SKM-1 (cell line): ENCODE data around the gene CARD18.

ENCODE experiments used
- DNase-seq: peaks from one replicate; lab custom pipeline; 2025; ENCODE audit not compliant: unreplicated experiment; lab: John Stamatoyannopoulos, UW

The CARD18 gene, protein sequence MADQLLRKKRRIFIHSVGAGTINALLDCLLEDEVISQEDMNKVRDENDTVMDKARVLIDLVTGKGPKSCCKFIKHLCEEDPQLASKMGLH

DNA sequence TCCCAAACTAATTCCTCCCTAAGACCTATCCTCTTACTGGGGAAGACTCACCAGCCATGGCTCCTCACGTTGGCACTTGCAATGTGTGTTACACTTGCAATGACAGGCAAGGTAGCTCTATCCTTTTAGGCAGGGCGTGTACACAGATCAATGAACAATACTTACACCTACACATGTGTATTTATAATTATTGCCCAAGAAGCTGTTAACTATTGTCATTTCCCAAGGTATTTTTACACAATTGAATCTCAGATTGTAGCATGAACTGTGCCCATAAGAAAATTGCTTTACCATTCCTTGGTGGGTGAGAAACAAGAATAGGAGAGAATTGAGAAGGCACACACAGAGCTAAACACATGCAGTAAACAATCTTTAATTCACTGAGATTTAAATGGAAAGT lies at the start of gene CARD18:
Gene CARD18 (minus strand): TSS at position 101 of the 400 bp plus-strand sequence. CDS start 43 bp downstream, at position 58.
- no peak for DNase-seq

DNA sequence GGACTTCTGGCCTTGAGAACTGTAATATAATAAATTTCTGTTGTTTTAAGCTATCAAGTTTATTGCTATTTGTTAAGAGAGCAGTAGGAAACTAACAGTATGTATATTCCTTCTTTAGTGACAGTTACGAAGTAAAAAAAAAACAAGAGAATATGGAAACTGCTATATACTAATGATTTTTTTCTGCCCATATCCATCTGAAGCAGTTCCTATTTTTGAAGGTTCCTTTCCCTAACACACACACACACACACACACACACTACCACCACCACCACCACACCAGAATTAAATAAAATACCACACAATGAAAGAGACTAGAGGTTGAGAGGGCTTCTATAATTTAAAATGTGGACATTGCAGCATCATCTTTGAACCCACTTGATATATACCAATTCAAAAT lies 44.4 kb upstream of the CARD18 start:
- DNase-seq, result no peak

DNA sequence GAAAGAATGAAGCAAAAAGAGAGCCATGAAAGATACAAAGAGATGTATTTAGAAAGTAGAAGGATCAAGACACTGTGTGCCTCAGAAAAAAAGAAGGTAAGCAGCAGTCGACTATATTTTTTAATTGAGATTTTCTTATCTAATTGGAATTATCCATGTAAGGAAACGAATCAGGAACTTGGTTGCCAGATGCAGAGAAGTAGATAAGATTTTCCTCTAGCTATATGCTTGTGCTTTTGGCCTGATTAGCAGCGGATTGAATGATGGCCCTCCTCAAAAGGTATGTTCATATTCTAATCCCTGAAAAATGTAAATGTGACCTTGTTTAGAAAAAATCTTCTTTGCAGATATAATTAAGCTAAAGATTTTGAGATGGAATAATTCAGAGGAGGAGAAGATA lies 43.9 kb upstream of the CARD18 start:
- DNase-seq, result no peak

DNA sequence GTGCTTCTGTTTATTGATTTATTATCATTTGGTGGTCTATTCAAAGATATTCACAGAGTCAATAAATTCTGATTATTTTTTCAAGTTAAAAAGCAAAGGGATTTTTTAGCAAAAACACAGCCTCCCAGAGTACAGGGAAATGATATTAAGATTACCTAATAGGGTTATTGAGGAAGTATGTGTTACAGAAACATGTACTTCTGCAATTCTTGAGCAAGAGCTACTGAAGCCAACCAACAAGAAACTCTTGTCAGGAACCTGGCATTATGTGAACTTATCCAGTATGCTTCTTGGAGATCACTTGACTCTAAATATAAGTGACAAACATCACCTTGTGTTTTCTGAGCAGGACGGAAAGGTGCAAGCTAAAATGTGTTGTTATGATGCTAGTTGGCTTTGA lies 42.0 kb upstream of the CARD18 start:
- DNase-seq, result peak; percentile 94

DNA sequence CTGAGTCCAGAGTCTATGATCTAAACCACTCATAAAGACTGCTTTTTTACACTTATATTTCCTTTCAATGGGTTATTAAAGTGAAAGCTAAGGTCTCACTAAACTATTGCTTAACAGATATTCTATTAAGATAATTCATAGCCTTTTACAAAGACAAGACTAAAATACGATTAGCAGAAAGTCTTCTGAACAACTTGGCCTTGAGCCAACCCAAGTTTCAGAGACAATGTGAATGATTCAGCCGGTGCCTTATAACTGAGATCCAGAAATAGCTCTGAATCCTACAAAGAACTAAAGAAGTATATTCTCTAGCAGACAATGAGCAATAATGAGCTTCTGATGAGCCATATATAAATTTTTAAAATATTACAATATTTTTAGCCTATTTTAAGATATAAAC lies 41.5 kb upstream of the CARD18 start:
- peak; percentile 35 for DNase-seq

DNA sequence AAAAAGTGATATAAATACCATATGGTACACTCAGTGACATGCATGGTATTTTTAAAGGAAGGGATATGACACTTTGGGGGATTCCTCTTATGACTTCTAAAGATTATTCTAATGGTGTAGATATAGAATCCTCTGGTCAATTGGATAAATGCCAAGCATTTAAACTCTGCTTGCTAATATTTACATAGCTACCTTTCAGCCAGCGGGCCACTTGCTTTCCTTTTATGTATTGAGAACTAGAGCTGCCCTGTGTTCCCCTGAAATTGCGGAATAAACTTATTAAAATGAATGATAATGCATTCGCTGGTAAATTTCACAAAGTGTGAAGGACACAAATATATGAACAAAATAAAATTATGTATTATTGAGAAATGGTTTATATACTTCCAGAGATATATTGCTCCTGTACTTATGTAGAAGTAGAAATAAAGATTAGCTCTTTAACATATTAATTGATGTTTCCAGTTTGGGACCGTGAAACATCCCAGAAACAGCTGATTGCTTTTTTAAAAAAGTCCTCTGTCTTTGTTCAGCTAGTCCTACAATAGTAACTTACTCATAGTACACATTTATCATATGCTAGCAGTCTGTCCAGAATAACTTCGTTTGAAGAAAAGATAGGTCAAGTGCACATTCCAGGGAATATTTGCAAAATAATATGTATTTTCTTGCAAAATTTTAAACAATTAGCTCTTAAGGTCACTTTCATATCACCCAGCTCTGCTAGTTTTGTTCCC lies 40.1 kb upstream of the CARD18 start:
- no peak for DNase-seq

DNA sequence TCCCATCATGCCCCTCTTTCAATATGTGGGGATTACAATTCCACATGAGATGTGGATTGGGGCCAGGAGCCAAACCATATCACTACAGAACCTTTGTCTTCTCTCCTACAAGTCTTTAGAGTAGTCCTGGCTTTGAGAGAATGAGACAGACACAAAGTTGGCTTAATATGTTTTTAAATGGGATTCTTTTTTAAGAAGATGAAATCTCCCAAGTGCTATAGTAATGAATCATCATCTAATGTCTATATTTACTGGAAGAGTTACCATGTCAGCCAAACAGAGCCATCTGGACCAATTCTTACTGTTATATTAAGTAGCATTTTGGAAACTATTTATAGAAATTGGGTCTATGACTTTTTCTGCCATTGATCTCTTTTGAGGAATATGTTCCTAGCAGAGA lies 38.1 kb upstream of the CARD18 start:
- DNase-seq, result no peak

DNA sequence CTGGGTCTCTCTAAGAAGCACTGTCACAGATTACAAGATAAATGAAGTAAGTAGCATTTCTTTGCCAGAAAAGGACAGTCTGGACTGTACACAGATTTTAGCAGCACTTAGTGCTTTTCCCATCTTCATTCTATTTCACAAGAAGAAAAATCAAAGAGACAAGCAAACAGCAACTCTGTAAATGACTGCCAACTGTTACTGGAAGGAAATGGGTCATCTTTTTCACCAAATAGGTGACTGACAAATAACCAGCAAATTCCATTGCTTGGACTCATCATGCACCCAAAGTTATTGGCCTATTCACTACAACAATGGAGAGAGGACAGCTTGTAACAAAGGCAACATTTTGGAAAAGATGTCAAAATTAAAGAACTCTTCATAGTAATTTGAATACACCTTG lies 28.9 kb upstream of the CARD18 start:
- no peak for DNase-seq

DNA sequence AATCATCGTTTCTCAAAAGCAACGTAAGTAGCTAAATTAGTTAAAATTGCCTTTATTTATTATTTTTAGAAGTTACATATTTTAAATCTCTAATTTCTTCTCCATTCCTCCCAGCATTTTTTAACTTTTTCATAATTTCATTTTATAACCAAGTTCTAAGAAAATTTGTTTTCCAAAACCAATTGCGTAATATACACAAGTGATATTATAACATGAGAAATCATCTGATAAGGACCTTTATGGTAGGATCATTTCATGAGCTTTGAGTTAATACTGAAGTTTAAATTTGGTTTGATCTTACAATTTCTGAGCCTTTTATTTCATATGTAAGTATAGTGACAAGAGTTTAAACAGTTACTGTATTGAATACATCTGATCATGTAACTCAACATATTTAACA lies 27.7 kb upstream of the CARD18 start:
- DNase-seq, result no peak

DNA sequence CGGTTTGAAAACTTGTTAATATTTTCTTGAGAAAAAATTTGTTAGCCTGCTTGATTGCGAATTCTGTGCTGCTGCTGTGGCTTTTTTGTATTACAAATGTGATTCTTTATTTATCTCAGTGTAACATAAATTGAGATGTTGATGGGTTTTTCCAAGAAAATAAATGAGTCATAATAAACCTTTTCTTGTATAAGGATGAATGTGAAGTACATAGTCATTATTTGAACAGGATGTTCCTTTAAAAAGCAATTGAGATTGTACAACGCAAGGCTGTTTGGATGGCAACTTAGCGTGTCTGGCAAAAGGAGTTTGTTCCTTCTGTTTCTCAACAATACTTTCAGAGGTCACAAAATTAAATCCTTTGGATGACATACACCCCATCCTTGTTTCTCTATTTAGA lies 24.6 kb upstream of the CARD18 start:
- DNase-seq, result no peak

DNA sequence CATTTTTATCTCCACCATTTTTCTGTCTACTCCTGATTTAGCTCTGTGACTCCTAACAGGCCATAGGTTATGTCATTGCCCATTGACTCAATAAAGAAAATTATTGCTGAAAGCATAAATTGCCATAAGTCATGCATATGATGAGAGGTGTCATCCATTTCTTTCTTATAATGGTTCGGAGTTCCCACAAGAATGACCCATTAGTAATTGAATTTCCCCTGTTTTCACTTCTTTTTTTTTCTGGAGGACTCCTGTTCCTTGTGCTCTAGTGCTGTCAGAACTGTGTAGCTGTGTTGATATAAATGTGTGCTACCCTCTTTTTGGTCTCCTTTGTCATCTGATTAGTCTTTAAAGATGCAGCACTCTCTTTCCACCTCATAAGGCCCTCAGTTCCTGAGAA lies 22.9 kb upstream of the CARD18 start:
- DNase-seq, result no peak

DNA sequence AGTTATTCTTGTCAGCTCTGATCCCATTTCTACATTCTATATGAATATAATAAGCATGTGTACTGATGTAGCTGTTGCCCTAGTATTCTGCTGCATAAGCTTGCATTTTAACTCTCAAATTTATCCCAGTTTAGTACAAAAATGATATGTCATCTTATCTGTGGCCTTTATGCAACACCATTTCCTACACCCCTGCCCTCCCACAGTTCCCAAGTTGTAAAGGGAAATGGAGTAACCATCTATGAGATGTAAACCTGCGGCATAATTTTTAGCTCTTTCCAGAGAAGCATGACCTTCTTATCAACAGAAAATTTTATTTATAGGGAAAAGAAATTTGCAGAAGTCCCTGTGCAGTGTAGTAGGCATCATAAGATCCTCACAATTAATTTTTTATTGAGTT lies 18.9 kb upstream of the CARD18 start:
- no peak for DNase-seq

DNA sequence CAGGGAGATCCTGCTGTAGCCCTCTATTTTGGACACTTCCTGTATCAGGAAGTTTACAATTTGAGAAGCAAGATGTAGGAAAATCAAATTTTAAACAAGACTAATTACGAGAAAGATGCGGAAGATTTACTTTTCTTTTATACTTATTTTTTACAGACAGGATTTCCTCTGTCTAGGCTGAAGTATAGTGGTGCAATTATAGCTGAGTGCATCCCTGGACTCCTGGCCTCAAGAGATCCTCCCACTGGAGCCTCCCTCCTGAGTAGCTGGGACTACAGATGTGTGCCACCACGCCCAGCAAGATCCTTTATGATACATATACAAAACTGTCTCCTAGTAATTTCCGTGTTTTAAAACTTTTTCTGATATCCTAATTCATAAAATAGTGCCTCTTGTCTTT lies 17.2 kb upstream of the CARD18 start:
- DNase-seq, result no peak

DNA sequence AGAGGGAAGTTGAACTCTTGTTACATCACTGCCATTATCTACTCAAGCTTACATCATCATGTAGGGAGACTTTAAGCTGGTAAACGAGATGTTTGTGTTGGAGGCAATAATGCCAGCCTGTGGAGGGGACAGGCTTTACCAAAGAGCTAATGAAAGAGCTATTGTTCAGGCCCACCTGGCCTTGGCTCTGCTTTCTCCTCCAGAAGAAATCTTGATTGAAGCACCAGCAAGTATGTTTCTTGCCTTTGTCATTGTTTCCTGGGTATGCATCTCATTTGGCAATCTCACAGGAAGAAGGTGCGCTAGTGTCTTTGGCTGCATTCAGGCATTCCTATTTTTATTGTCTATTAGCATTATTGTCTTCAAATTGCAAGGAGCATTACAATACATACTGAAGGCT lies 16.7 kb upstream of the CARD18 start:
- no peak for DNase-seq

DNA sequence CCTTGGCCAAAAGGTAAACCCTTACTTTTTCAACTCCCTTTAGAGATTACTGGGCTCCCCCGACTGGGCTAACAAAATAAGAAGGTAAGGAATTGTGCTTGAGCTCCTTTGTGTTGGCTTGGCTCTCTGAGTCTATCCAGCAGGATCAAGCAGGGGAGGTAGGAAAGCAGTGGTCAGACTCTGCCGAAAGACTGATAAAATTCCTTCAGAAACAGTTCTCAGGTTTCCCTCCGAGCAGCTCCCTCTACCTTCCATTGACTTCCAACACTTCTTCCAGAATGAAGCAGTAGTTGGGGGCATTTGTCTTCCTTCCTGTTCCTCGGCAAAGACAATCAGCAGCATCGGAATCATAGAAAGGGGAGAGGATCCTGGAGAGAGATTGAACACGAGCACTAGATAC lies 16.1 kb upstream of the CARD18 start:
- DNase-seq, result no peak

DNA sequence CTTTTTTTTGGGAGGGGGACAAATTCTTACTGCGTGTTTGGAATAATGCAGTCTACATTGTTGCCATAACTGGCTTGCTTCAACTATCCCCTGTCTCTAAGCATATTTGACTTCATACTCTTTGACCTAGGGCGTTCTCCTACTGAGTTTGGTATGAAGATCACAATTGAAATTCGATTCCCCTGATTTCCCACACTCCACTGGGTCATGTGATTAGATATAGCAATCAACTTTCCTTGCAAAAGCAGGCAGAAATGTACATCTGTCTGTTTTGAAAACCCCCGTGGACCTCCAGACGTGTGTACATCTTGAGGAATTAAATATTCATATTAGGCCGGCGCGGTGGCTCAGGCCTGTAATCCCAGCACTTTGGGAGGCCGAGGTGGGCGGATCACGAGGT lies 13.8 kb upstream of the CARD18 start:
- DNase-seq, result no peak

DNA sequence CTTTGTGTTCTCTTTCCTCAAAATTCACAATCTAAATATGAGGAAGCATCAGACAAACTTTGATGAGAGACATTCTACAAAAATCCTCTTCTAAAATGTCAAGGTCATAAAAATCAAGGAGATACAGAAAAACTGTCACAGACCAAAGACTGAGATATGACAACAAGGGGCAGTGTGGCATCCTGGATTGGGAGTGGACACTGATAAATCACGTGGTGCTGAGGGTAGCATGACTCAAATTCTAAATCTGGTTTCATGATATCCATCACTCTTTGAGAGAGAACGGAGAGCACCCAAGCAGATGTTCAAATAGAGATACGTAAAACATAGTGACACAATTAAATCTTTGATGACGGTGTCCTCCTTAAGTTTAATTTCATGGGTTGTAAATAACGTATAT lies 13.0 kb upstream of the CARD18 start:
- DNase-seq, result no peak

DNA sequence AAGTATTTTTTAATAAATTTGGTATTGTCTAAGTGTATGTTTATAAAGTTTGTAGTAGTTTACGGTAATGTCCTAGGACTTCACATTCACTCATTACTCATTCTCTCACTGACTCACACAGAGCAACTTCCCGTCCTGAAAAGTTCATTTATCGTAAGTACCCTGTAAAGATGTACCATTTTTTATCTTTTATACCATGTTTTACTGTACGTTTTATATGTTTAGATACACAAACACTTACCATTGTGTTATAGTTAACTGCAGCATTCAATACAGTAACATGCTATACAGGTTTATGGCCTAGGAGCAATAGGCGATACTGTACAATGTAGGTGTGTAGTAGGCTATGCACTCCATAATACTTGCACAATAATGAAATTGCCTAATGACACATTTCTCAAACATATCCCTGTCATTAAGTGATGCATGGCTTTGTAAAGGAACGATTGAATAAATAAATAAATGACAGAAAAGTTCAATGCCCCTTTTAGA lies 12.5 kb upstream of the CARD18 start:
- no peak for DNase-seq

DNA sequence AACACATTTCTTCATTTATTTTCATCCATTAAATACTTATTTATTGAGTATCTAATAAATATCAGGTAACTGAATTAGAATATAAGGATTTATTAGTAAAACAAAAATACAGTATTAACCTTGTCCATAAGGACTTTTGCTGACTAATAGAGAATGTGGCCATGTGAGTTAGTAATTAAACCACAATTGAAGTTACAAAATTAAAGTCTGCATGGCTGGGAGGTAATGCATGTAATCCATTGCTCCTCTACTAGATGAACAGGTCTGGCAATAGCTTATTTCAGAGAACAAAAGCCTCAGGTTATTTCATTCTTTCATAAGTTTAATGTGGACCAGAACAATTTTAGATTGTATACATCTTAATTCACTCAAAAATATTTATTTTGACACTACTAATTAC lies 9.9 kb upstream of the CARD18 start:
- no peak for DNase-seq

DNA sequence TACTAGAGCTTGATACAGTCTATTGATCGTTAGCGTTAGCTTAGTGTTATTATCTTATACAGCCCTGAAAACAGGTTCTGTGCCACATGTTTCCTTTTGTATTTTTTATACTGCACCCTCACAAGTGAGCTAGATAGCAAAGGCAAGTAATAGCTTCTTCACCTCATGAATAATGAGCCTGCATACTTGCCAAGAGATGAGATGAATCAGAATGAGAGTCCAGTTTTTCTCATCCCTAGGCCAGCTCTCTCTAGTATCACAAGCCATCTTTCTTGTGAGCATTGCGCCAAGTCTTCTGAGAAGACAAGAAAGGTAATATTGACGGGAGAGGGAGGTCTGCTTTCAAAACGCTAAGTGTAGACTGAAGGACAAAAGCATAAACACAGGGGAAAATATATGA lies 8.7 kb upstream of the CARD18 start:
- DNase-seq, result no peak

DNA sequence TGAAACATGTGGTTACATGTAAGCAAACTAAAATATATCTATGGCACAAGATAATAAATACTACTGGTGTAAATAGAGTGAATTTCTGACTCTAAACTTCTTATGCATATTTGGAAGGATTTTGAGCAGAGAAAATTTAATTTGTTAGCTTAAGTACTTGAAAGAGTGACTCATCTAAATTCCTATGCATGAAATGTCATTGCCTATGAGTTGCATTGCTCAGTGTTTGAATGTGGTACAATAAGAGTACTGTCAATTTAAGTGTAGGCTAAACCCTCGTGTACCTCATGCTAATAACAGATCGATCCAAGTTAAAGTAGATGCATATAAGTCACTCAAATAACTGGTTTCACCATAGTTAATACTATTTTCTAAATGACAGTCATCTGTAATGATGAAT lies 5.3 kb upstream of the CARD18 start:
- DNase-seq, result no peak

DNA sequence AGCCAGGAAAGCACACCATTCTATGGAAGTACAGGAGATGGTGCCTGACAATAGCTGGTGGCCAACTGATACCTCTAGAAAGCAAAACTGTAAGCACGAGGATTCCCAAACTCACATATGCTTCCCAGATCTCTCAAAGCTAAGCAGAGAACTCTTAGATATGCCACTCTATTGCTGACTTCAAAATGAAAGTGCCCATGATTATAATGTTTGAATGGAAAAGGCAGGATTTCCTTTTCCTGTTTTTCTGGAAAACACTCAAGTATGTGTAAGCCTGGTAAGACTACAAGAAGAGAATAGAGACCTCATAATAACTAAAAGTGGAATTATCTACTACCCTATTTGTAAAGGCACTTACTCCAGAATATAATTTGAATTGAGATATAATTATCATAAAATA lies 2.6 kb upstream of the CARD18 start:
- no peak for DNase-seq

DNA sequence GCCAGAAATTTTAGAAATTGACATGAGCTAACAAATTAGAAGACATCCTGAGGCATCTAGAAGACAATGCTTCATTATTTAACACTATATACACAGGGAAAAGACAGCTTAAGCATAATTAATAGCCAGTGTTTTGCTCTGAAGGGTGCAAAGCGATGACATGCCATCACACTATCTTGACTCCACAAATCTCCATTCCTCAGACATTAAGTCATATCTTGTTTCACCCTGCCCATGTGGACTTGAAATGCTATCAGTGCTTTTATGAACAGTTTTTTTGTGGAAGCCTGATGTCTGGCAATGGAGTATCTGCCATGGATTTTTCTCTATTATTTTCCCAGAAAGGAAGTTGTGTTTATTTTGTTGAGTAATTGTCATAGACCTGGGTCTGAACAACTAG lies 2.3 kb downstream of the CARD18 start:
- DNase-seq, result no peak
